NCI-H1105 treated with DMSO at 0.1 percent for 48 hours (cell line): ENCODE data around the gene HSD11B1.

ENCODE experiments used
- DNase-seq: peaks from one replicate; lab custom pipeline; 2025; lab: John Stamatoyannopoulos, UW

Gene HSD11B1

DNA sequence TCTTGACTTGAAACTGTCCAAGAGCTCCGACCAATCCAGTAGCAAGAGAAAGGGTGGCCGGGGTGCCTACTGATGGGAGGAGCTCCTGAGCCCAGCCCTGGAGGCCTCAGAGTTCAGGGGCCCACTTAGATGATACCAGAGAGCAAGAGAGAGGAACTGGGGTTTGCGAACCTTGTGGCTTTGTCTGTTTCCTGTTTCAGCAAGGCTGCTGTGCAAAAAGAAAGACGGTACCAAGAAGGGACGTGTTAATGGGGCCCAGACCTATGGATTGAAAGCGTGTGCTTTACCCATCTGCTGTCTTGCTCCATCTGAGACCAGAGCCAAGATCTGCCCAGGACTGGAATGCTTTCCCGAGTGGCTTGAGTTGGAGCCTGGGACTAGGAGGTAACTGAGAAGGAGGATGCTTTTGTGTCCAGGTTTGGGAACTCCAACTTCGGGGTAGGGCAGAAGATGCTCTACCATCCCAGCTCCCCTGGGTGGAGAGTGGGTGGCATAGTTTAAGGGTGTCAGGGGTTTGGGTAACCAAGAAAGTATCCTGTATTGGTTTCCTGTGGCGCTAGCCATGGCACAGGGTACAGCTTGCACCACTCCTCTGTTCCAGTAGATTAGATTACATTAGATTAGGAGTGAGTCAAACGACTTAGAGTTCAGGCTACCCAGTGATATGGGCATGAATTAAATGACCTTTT lies 51.4 kb downstream of the HSD11B1 start, which contains the start of gene TRAF3IP3:
TSS of gene TRAF3IP3 (plus strand) at position 128 of the 689 bp plus-strand sequence. CDS start 3,987 bp downstream, outside the sequence.
- no peak for DNase-seq

DNA sequence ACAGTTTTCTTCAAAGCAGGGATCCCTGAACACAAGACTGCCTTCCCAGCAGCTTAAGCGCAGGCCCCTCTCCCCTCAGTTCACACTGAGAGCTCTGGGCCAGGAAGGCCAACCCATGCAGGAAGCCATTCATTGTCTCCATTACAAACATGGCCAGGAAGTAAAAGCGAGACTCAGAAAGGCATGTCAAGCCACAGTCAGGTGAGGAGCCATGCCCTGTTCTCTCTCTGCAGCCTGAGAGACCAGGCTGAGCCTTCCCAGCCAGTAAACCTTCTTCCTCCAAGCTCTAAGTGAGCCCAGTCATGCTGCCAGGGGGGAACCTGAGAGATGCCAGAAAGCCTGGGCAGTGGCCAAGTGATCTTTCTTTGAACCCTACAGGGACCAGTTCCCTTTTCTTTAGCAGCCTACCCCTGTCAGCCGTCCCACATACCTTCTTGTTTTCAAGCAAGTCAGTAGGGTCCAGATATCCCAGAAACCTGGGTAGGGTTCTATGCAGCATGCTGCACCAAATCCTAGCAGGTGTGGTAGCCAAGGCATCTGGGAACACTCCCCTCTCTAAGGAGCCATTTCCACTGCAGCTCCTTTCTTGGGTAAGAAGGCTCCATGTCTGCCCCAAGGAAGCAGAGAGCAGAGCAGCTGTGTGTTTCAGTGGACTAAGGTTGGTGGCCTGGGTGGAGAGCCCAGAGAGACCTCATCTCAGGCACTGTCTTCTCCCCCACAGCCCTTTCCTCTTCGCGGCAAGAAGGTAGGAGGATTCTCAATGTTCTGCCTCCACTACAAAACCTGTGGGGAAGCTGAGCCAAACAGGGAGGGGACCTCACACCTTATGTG lies 52.2 kb downstream of the HSD11B1 start:
- DNase-seq: no peak

DNA sequence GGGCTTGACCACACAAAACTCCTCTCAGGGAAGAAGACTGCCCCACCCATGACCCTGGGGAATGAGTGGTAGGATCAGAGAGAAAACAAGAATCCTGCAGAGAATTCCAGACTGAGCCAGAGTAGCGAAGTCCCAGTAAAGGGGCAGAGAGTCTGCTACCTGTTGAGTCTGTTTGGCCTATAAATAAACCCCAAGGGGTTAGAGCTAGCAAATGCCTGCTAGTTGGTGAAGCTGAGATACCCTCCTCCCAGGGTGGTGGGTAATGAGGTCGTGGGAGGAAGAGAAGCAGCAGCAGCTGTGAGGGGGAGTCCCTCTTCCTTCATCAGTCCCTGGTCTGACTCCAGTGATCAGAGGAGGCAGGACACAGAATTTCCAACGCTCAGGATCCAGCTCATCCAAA lies 53.8 kb downstream of the HSD11B1 start:
- DNase-seq: no peak

- DNase-seq: no peak
Measured at GRCh38 chr1:209759829-209760359, 55.2 kb downstream of the HSD11B1 start.

DNA sequence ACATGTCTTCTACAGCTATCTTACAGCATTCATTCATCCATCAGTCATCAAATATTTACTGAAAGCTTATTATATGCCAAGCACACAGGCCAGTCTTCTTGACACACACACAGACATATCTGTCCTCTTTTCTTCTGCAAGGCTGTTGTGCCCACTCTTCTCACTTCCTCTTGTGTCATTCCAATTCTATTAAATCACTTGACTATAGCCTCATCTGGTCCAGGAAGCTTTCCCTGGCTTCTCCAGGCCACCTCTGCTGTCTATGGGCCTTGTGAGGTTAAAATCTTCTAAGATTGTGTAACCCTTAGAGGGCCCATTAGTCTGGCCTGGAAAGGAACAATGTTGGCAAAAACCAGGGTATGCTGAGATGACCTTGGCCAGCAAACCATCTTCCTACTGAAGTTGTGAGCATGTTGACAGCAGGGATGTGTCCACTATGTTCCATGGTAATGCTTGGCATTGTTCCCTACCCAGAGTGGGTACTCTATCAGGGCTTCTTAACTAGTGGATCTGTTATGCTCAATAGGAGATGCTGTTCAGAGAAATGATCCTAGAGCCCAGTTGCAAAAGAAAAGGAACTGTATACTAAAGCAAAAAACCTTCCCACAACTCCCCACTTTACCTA lies 56.5 kb downstream of the HSD11B1 start:
- no peak for DNase-seq

- DNase-seq: no peak
Measured at GRCh38 chr1:209766051-209766450, 61.4 kb downstream of the HSD11B1 start.

GRCh38 chr1:209767096-209767495 lies 62.5 kb downstream of the HSD11B1 start:
- DNase-seq: no peak

GRCh38 chr1:209767706-209768105 lies 63.1 kb downstream of the HSD11B1 start:
- DNase-seq: no peak

- DNase-seq: no peak
Measured at GRCh38 chr1:209768354-209768774, 63.7 kb downstream of the HSD11B1 start.

DNA sequence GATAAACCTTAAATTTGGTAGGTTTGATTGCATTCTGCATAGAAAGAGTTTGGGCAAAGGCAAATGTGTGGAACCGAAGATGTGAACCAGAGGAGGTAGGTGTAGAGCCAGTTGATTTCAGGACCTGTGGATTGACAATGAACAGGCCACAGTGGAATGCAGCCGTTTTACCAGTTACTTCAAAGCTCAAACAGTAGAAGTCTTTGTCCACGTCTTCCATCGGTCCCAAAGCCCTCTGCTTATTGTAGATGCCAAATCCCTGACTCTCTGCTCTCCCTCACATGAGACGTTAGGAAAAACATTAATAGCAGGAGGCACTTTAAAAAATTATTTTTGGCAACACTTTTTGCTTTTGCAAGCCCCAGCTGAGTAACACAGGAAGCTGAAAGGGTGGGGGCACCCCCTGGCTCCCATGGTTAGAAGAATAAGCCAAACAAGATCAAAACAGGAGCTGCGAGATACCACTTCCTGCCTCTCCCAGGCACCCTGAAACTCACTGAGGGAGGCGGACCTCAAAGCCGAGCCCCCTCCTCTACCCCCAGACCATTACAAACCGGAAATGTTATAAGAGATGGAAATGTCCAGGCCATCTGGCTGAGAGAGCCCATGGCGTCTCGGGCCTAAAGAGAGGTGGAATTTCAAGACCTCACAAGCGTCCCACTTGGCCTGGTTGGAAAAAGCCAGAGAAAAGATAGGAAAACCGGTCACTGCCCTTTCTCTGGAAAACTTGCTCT lies 64.7 kb downstream of the HSD11B1 start:
- DNase-seq: no peak

GRCh38 chr1:209769971-209770370 lies 65.3 kb downstream of the HSD11B1 start:
- no peak for DNase-seq

- DNase-seq: no peak
Measured at GRCh38 chr1:209770636-209771415, 66.2 kb downstream of the HSD11B1 start.

DNA sequence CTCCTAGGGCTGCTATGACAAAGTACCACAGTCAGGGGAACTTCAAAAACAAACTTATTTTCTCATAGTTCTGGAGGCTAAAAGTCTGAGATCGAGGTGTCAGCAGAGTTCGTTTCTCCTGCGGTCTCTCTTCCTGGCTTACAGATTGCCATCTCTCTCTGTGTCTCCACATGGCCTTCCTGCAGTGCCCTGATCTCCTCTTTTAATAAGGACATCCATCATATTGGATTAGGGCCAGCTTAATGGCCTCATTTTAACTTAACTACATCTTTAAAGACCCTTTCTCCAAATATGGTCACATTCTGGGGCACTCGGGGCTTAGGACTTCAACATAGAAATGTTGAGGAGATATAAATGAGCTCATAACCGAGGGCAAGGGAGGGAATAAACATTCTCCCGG lies 67.5 kb downstream of the HSD11B1 start:
- DNase-seq: no peak

DNA sequence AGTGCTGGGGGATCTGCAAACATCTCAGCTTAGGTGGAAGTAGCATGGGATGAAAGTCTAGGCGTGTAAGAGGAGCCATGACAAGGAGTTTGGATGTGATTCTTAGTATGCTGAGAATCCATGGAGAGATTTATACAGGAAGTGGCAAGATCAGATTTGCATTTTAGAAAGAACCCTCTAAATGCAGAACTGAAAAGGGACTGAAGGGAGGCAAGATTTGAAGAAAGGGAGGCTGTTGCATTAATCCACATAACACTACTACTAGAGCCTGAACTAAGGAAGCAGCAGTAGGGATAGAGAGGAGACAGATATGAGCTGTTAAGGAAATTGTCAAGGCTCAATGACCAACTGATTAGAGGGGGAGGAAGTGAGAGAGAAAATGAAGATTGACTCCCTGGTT lies 69.9 kb downstream of the HSD11B1 start:
- no peak for DNase-seq

- no peak for DNase-seq
Measured at GRCh38 chr1:209775678-209776077, 71.0 kb downstream of the HSD11B1 start.

GRCh38 chr1:209777587-209777986 lies 72.9 kb downstream of the HSD11B1 start:
- no peak for DNase-seq

DNA sequence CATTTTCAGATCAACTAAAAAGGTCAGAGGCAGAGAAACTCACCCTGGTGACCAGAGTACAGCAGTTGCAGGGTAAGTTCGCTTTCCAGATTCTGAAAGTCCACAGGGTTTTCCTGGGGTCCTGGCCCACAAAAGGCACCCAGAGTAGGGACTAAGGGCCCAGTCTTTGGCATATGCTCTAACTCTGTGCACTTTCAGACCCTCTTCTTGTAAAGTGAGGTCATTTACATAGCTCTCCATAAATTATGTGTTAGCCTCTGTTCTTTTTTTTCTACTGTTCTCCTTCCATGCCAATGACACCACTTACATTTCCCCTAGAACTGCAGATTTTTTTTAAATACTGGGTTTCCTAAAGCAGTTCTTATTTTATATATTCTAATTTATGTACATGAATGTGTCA lies 73.5 kb downstream of the HSD11B1 start:
- DNase-seq: no peak

DNA sequence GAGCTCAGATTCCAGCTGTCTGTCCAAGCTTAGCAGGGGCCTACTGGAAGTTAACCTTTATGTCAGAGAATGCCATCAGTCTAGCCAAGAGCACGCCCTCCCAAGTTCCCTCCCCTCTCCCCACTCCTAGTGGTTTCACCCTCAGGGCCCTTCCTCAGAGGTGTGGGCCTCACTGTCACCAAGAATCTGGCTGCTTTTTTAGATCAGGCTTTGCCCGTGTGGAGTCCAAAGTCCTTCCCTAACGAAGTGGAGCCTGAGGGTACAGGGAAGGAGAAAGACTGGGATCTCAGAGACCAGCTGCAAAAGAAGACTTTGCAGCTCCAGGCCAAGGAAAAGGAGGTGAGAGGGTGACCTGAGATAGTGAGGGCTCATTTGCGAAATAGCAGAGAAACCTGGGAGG lies 75.6 kb downstream of the HSD11B1 start:
- DNase-seq: no peak

DNA sequence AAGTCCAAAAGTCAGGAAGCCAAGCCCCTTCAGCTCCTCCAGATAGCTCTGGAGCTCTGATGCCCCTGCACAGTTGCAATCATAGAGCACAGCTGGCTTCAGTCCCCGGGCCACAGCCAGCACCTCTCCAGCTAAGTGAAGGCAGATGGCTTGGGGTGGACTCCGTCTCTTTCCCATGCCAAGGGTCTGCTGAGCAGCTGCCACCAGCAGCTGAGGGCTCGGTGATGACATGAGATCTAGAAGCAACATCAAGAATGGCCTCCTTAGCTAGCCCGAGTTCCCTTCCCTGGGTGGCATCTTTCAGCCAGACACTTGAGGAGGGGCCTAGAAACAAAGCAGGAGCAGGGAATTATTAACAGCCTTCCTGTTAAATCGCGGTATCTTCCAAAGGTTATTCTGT lies 78.7 kb downstream of the HSD11B1 start:
- no peak for DNase-seq
